ENCODE data around the gene THBD.

DNA sequence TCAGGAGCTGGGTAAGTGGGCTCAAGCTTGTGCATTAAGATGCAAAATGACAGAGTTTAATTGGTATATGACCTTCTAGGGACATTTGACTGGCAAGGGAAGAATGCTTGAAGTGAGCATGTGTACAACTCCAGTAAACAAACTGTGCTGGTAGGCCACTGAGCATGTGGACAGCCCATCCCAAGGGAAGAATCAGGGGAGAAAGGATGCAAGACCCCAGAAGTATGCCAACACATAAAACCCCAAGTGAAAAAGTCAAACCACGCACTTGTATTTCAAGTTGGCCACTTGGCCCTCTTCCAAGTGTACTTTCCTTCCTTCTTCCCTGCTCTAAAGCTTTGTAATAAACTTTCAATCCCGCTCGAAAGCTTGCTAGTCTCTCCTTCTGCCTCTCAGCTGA, 10.4 kb upstream of the THBD start:
- TF ChIP-seq, protein P1, sequence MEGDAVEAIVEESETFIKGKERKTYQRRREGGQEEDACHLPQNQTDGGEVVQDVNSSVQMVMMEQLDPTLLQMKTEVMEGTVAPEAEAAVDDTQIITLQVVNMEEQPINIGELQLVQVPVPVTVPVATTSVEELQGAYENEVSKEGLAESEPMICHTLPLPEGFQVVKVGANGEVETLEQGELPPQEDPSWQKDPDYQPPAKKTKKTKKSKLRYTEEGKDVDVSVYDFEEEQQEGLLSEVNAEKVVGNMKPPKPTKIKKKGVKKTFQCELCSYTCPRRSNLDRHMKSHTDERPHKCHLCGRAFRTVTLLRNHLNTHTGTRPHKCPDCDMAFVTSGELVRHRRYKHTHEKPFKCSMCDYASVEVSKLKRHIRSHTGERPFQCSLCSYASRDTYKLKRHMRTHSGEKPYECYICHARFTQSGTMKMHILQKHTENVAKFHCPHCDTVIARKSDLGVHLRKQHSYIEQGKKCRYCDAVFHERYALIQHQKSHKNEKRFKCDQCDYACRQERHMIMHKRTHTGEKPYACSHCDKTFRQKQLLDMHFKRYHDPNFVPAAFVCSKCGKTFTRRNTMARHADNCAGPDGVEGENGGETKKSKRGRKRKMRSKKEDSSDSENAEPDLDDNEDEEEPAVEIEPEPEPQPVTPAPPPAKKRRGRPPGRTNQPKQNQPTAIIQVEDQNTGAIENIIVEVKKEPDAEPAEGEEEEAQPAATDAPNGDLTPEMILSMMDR (conservative IDR thresholded peaks at IDR 0.05; ENCODE audit: low read depth, low read length) = no peak
- TF ChIP-seq POLR2A (IDR thresholded peaks at IDR 0.05; ENCODE audit: low read depth, low read length) (no peak), RAD21 (IDR thresholded peaks at IDR 0.05; ENCODE audit: low read length) (no peak), RCOR1 (IDR thresholded peaks at IDR 0.05; ENCODE audit: insufficient replicate concordance, low read length) (no peak), FOS (IDR thresholded peaks at IDR 0.05; ENCODE audit: low read depth, low read length) (no peak)
- TF ChIP-seq, protein P2, sequence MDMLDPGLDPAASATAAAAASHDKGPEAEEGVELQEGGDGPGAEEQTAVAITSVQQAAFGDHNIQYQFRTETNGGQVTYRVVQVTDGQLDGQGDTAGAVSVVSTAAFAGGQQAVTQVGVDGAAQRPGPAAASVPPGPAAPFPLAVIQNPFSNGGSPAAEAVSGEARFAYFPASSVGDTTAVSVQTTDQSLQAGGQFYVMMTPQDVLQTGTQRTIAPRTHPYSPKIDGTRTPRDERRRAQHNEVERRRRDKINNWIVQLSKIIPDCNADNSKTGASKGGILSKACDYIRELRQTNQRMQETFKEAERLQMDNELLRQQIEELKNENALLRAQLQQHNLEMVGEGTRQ (IDR thresholded peaks at IDR 0.05; ENCODE audit: low read depth, low read length) = no peak
